Ramos (cell line): ENCODE data around the gene LENG8.
"Not testable (repeated sequence)": the region's sequence is repeated elsewhere in the genome, so short reads cannot be mapped to it uniquely, and the experiment has no call there.

Experiments used
- in situ Hi-C: fragments of 300-500 bp; cut with MboI; formaldehyde crosslinking; loops from one replicate; pipeline ENCODE4 v1.14.3; 2022; ENCODE audit warnings: low sequenced_read_pairs; ENCODE audit not compliant: unreplicated experiment

The LENG8 gene

DNA sequence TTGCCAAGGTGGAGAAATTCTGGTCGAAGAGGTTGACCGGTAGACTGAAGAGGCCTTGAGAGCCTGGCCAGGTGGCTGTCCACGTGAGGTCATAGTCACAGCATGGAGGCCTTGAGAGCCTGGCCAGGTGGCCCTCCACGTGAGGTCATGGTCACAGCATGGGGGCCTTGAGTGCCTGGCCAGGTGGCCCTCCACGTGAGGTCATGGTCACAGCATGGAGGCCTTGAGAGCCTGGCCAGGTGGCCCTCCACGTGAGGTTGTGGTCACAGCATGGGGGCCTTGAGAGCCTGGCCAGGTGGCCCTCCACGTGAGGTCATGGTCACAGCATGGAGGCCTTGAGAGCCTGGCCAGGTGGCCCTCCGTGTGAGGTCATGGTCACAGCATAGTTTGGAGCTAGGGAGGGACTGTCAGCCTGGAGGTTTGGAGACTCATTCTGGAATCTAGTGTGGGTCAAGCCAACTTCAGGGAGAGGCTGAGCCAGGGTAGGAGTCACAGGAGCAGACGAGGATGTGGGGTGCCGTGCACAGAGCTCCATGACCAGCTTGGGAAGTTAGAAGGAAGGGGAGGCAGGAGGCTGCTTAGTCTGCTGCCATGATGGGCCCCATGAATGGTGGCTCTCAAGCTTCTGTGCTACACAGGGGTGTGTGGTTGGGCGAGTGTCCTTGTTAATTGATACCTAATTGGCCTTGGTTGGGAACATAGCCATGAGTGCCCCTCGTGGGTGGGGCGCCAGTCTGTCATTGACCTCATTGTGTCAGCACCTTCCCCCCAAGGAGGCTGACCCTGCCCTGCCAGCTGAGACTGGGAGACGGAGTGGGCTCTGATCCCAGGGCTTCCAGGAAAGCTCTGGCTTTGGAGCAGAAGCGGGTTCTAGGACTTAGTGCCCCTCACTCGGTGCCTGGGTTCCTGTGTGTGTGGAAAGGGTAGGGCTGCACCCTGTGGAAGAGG, 10.6 kb downstream of the LENG8 start:
- in situ Hi-C loops, result no loop called here

DNA sequence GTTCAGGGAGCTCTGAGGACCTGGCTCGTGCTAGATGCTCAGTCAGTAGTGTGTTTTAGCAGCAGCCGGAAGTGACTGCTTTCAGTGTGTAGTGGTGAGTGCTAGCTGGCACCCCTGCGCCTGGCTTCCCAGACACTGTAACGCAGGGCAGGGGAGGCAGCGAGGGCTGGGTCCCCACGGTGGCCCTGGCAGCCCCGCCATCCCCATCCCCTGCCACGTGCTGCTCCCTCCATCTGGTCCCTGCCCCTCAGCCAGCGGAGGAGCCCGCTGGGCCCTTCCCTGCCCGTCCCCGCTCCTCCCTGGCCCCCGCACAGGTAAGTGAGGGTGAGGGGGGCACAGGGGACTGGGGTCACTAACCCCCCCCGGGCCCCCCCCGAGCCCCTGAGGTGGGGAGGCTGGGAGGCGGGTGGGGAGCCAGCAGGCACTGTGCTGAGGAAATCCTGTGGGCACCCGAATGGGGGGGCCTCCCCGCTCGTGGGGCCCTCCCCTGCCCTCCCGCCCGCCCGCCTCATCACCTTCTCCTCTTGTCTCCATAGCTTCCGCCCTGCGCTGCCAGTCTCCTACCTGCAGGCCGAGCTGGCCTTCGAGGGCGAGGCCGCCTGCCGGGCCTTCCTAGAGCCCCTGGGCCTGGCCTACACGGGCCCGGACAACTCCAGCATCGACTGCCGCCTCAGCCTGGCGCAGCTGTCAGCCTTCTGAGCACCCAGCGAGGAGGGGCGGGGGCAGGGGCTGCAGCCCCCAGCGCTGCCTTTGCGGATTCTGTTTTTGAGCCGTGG, 11.4 kb downstream of the LENG8 start:
- in situ Hi-C loops, result no loop called here

DNA sequence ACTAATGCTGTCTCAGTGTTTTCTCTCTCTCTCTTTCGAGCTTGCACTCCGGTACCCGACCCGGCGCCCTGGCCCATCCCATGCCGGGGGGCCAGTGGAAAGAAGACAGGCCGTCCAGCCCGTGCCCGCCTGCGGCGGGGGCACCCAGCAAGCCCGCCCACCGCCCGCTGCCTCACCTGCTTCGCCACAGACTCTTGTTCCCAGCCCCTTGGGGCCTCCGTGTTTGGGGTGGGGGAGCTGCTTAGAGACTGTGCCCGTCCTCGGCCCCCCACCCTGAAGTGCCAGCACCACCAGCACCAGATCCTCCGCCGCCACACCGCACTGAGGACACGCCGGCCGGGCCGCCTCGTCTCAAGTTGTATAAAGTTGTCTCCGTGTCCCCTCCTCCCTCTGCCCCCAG, 12.2 kb downstream of the LENG8 start:
- in situ Hi-C loops, result no loop called here

DNA sequence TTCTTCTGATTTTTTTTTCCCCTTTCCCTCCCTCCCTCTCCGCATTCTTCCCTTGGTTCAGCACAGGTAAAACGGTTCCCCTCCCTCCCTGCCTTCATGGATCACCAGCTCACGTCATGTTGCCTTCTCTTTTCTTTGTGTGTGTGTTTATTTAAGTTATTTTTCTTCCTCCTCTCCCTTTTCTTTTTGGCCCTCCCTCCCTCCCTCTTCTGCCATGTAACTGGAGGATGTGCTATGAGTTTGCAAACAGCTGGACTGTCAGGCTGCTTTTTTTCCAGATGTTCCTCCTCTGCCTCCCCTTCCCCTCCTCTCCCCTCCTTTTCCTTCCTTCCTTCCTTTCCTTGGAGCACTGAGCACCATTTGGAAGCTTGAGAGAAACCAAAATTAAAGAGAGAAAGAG, 12.6 kb downstream of the LENG8 start:
- in situ Hi-C loops, result no loop called here

DNA sequence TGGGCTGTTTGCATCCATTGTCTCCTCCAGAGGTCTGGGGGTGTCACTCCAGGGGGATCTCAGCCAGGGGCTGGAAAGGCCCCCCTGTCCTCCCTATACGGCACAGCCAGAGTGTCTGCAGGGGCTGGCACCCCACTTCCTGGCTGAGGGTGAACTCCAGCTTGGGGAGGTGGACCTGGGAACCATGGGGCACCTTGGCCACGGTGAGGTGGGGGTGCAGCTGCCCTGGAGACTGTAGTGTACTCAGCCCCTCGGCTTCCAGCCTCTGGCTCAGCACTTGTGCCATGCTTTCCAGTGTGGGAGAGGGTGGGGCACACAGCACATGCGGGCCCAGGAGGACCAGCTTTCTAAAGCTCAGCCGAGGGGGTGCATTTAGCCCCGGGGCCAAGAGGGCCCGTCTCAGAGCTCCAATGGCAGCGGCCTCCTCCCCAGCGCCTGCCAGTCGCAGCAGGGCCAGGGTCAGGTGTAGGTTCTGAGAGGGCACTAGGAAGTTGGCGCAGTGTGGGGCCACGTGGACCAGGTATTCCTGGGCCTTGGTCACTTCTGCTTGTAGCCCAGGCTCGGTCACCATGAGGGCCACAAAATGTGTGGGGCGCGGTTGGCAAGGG, 13.2 kb downstream of the LENG8 start:
- in situ Hi-C loops, result no loop called here

DNA sequence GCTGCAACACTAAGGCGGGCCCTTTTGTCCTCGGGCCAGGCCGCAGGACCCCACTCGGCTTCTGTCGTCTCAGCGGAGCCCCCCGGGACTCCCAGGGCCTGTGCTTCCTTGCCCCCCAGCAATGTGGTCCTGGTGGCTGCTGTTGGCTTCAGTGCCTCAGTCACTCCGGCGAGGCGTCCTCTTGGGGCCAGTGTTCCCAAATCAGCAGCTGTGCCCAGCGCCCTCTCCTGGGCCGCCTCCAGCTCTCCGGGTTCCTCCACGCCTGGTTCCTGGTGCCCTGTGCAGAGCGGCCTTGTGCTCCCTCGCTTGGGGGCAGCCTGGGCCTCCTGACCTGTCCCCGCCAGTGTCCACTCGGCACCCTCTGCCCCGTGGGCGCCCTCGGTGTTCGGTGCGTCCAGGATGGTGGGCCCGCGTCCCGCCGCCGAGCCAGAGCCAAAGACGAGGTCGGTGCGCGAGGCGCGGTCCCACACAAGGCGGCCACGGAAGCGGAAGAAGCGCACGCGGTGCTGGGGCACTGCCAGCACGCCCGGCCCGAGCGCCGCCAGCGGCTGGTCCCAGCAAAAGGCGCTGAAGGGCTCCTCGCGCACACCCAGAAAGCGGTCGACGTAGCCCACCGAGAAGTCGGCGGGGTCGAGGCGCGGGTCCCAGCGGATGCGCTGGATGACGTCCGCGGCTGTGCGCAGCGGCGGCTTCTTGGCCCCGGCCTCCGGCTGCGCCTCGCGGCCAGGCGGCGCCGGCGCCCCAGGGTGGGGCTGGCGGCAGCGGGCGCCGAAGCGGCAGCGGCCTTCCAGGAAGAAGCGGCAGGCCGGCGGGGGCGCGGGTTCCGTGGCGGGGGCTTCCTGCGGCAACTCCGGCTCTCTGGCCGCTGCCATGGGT, 13.9 kb downstream of the LENG8 start:
- in situ Hi-C loops, result no loop called here

DNA sequence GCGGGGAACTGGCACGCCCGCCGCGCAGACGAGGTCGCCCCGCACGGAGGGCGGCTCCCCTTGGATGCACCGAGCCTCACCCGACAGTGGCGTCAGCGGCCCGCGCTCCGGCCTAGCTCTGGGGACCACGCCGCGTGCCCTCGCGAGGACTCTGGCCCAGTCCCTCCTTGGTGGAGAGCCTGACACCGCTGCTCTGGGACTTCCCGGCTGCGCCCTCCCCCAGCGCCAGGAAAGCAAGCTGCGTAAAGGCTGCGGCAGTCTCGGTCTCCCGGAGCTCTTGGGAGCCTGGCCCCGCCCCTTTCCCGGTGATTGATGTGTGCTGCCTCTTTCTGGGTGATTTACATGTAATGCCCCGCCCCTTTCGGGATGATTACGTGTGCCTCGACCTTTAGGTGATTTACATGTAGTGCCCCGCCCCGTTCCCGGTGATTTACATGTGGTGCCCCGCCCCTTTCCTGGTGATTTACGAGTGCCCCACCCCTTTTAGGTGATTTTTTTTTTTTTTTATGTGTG, 14.6 kb downstream of the LENG8 start, which contains the start of gene LENG9:
Gene LENG9 (minus strand): TSS at position 248 of the 513 bp plus-strand sequence. CDS start 252 bp downstream, outside the sequence.
- in situ Hi-C loops, result no loop called here

DNA sequence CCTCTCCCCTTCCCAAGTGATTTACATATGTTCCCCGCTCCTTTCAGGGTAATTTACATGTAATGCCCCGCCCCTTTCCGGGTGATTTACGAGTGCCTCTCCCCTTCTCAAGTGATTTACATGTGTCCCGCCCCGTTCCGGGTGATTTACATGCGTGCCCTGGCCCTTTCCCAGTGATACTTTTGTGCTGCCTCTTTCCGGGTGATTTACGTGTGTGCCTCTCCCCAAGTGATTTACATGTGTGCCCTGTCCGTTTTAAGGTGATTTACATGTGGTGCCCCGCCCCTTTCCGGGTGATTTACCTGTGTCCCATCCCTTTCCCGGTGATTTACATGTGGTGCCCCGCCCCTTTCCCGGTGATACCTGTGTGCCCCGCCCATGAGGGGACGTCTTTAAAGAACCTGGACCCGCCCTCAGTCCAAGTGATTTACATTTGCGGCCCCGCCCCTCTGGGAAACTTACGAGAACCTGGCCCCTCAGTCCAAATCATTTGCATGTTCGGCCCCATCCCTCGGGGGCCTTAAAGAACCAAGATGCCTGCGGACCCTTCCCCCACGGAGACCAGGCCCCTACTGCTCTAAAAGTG, 15.1 kb downstream of the LENG8 start:
- in situ Hi-C loops, result no loop called here

DNA sequence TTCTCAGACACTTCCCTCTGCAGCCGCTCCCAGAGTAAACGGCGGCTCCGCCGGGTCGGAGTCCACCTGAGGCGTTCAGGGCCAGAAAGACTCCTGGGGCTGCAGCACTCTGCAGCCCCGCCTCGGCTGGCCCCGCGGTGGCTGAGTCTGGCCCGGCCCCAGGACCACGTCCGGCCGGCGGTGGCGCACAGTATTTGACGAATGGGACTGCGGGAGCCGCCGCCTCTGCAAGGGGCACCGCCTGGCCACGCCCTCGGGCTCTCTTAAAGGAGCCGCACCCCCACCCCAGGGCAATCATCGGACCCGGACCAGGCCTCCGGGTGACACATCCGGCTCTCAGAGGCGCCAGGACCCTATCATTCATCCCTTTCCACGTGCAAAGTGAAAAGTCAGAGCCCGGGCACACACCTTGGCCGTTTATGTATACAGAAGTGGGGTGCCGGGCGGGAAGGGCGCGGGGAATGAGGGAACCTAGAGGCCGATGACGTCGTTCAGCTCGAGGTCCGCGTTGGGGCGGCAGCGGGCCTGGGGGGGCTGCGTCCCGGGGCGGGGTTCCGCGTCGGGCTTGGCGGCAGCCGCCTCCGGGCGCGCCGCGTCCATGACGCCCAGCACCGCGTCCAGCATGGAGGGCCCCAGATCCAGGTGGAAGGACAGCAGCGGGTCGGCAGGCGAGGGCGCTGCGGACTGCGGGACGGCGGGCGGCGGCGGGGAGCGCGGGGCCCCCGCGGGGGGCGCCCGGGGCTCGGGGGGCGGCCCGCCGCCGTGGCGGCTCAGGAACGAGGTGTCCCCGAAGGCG, 15.8 kb downstream of the LENG8 start:
- in situ Hi-C loops, result no loop called here

DNA sequence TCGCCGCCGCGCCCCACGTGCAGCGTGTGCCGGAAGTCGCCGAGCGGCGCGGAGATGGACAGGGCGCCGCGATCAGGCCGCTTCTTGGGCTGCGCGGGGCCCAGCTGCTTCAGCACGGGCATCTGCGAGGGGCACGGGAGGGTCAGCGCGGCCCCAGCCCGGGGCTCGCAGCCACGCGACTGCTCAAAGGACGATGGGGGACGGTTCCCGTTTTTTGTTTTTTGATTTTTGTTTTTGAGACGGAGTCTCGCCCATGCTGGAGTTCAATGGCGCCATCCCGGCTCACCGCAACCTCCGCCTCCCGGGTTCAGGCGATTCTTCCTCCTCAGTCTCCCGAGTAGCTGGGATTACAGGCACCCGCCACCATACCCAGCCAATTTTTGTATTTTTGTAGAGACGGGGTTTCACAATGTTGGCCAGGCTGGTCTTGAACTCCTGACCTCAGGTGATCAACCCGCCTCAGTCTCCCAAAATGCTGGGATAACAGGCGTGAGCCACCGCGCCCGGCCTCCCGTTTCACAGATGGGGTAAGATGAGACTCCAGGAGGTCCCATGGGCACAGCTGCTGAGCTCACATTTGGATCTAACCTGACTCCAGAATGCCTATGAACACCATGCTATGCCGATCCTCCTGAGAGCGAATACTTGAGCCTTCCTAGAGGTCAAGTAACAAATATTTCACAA, 16.6 kb downstream of the LENG8 start:
- in situ Hi-C loops, result no loop called here

DNA sequence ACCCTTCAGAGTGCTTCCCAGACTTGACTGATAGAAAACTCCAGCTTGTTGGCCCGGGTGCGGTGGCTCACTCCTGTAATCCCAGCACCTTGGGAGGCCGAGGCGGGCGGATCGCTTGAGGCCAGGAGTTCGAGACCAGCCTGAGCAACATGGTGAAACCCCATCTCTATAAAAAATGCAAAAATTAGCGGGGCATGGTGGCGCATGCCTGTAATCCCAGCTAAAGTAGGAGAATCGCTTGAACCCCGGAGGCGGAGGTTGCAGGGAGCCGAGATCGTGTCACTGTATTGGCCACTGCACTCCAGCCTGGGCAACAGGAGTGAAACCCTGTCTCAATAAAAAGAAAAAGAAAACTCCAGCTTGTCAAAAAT, 17.1 kb downstream of the LENG8 start:
- in situ Hi-C loops, result not testable (repeated sequence)

DNA sequence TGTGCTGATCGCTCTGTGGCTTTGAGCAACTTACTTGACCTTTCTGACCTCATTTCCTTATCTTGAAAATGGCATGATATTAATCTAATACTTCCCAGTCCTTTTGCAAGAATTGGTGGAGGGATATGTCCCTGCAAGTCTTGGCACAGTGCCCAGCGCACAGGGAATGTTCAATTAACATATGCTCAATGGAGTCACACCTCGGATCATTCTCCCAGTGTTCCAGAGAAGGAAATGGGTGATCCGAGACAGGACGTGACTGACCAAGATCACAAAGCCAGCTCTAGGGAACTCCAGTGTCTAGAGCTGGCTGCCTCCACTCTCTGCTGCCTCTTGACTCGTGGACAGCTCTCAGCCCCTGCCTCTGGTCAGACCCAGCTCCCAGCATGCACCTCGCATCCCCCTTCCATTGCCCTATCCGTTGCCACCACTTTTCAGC, 20.5 kb downstream of the LENG8 start:
- in situ Hi-C loops, result no loop called here

DNA sequence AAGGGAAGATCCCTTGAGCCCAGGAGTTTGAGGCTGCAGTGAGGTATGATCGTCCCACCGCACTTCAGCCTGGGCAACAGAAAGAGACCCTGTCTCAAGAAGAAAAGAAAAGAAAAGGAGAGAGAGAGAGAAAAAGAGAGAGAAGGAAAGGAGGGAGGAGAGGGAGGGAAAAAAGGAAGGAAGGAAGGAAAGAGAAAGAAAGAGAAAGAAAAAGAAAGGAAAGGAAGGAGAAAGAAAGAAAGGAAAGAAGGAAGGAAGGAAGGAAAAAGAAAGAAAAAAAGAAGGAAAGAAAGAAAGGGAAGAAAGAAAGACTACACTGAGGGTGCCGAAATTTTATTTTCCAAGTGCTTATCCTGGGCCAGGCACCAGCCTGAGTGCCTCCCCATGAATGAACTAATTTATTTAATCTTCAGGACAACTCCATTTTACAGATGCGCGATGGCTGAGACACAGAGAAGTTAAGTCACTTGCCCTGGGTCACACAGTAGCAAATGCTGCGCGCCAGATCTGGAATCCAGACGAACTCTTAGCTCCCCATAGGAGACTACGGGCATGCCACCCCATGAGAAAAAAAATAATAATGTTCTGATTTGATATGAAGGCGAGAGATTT, 21.4 kb downstream of the LENG8 start:
- in situ Hi-C loops, result no loop called here

DNA sequence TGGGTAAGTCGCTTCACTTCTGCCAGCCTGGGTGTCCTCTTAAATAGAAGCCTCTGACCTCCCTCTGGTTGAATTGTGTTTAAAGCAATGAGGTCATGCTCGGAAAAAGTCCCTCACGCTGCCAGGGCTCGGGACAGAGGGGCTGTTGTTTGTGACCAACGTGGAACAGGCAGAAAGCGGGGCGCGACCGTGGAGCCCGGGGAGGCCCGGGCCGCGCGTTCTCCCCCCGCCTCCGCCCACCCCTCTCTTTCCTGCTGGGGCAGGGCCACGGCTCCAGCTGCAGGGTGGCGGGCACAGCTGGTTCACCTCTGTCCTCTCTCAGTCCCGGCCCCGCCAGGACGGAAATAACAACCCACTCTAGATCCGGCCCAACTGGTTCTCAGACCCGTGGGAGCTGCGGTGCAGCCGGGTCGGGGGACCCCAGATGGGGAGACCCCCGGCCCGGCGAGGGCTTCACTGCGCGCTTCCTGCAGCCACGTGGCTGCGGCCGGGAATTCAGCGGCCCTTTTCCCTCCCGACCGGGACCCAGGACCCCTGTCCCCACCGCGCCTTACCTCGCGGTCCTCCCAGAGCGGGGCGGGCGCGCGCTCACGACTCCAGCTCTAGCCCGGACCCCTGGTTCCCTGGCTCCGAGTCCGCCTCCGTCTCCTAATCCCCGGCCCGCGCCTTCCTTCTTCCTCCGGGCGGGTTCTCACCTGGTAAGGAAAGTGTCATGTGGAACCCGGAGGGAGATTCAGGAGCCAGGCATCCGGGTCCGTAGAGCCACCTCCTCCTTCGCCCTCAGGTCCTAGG, 22.2 kb downstream of the LENG8 start:
- in situ Hi-C loops, result no loop called here

DNA sequence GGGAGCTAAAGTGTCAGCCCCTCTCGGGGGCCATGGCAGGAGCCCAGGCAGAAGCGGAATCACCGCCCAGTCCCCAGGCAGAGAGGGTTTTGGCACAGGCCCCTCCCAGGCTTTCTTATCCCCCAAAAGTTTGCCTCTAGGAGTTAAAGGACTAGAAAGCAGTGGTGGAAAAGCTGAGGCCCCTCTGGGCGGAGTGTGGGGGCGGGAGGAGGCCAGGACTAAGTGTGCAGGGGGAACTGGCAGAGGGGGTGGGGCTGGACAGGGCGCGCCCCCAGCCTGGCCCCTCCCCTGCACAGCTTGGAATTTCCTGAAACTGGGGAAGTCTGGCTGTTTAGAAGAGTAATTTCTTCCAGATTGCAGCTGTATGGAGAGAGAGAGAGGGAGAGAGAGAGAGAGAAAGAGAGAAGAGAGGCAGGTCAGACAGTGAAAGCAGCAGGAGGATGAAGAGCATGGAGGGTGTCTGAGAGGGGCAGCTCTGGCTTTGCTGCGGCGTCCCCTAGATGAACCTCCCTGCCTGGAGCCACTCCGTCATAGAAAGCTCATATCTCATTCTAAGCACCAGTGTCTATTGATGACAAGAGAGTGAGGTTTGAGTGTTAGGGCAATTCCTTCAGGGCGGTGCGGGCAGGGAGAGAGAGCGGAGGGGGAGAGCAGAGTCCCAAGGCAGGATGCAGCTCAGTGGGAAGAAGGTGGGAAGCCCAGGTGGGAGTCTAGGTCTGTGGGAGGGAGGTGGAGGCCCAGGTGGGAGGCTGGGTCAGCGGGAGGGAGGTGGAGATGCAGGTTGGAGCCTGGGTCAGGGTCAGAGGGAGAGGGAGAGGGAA, 24.3 kb downstream of the LENG8 start, which contains the start of gene CDC42EP5:
Gene CDC42EP5 (minus strand): TSS at position 226 of the 821 bp plus-strand sequence. CDS start 7,749 bp downstream, outside the sequence.
- in situ Hi-C loops, result no loop called here

DNA sequence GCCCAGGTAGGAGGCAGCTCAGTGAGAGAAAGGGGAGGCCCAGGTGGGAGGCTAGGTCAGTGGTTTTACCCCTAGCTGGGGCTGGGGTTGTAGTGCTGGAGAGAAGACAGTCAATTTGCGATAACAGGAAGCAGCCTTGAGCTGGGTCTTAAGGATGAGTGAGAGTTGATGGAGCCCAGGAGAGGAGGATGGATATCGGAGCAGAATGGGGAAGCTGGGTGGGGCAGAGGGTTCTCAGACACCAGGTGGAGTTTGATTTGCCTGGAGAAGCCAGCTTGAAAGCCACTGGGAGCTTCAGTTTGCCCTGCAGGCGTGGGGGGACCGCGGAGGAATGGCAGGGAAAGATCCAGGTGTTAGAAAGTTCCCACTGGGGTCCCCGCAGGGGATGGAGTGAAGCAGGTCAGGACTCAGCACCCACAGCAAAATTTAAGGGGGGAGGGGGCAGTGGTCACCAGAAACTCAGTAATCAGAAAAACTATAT, 24.9 kb downstream of the LENG8 start:
- in situ Hi-C loops, result no loop called here
